ENCODE data around the gene MUS81.
"Not testable (repeated sequence)": the region's sequence is repeated elsewhere in the genome, so short reads cannot be mapped to it uniquely, and the experiment has no call there.

The MUS81 gene

GRCh38 chr11:65817312-65817834 is 42.9 kb upstream of the MUS81 start:
- peak overlapping the region; percentile 45 for H3K4me3 ChIP-seq (replicated peaks; ENCODE audit: low read depth, low read length)
- no peak for DNase-seq (ENCODE audit: extremely low read depth, low read depth)
- TF ChIP-seq CTCF (IDR thresholded peaks at IDR 0.05; ENCODE audit: low read depth, low read length, missing control alignments): no peak

DNA sequence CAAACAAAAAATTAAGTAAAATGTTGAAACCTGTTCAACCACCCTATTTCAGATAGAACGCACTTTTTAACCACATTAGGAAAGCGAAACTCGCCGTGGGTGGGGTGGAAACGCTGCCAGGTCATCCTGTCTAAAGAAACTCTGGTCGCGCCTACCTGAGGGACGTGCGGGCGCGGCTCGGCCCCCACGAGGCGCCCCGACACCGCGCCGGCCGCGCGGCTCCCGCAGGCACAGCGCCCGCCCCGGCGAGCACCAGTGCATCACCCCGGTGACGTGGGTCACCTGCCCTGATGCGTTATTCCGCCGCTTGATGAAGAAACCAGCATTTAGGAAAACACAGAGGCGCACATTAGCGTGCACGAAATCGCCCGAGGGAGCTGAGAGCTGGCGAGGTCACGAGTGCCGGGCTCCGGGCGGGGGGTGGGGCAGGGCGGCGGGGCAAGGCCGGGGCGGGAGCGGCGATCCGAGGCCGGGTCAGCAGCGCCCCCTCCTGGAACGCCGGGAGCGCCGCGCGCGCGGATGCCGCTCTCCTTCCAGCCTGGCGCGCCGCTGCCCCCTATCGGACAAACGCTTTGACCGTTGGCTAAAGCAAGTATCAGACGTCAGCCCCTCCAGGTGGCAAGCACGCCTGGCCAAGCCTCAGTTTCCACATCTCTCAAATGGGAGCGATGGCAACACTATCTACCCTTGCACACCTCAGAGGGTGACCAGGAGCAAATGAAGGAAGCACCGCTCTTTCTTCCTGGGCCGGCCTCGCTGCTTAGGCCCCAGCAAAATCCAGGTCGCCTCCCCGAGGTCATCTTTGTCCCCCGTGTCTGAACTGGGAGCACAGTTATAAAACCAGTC is 42.2 kb upstream of the MUS81 start:
- DNase-seq (ENCODE audit: extremely low read depth, low read depth): peak; percentile 39
- peak overlapping the region; percentile 45 for H3K4me3 ChIP-seq (replicated peaks; ENCODE audit: low read depth, low read length)
- peak; percentile 97 for TF ChIP-seq CTCF (IDR thresholded peaks at IDR 0.05; ENCODE audit: low read depth, low read length, missing control alignments)

DNA sequence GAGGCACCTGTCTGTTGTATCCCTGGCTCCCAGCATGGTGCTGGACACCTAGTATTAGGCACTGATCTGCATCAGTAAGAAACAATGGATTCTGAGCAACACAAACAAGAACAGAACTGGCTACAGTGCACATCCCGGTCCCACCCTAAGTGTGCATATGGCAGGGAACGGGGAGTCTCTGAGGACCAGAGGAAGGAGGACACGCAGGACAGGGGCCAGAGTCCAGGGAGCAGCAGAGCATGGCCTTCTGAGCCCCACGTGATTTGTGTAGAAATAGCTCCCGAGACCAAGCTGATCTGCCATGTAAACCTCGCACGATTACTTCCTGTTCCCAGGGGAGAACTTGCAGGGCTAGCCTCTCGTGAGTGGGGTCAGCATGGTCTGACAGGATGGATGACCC is 39.1 kb upstream of the MUS81 start:
- TF ChIP-seq CTCF (IDR thresholded peaks at IDR 0.05; ENCODE audit: low read depth, low read length, missing control alignments): no peak
- no peak overlapping the region for H3K4me3 ChIP-seq (replicated peaks; ENCODE audit: low read depth, low read length)
- no peak for DNase-seq (ENCODE audit: extremely low read depth, low read depth)

- DNase-seq (ENCODE audit: extremely low read depth, low read depth): no peak
- no peak overlapping the region for H3K4me3 ChIP-seq (replicated peaks; ENCODE audit: low read depth, low read length)
- no peak for TF ChIP-seq CTCF (IDR thresholded peaks at IDR 0.05; ENCODE audit: low read depth, low read length, missing control alignments)
These were observed 37.3 kb upstream of the MUS81 start for GRCh38 chr11:65822776-65823528.

GRCh38 chr11:65826984-65827735 is 33.1 kb upstream of the MUS81 start:
- no peak for DNase-seq (ENCODE audit: extremely low read depth, low read depth)
- H3K4me3 ChIP-seq (replicated peaks; ENCODE audit: low read depth, low read length): no peak overlapping the region
- TF ChIP-seq CTCF (IDR thresholded peaks at IDR 0.05; ENCODE audit: low read depth, low read length, missing control alignments): no peak

DNA sequence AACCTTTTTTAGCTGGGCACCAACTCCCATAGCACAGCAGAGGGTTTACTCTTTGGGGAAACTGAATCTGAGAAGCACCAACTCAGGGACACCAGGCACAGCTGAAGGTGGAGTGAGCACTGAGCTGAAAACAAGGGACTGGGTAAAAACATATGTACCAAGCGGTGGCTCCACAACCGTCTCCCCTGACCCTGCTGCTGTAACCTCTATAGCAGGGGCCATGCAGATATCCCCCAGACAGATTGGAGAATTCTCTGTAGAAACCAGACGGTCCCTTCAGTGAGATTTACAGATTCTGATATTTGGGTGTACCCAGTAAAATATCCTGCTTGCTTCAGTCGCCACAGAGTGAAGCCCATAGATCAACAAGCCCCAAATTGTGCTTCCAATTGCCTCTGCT is 30.8 kb upstream of the MUS81 start:
- TF ChIP-seq CTCF (IDR thresholded peaks at IDR 0.05; ENCODE audit: low read depth, low read length, missing control alignments): no peak
- no peak for DNase-seq (ENCODE audit: extremely low read depth, low read depth)
- no peak overlapping the region for H3K4me3 ChIP-seq (replicated peaks; ENCODE audit: low read depth, low read length)

DNA sequence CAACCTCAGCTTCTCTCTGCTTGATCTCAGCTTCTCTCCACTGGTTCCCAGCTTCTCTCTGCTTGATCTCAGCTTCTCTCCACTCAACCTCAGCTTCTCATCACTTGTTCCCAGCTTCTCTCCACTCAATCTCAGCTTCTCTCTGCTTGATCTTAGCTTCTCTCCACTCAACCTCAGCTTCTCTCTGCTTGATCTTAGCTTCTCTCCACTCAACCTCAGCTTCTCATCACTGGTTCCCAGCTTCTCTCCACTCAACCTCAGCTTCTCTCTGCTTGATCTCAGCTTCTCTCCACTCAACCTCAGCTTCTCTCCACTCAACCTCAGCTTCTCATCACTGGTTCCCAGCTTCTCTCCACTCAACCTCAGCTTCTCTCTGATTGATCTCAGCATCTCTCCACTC is 28.0 kb upstream of the MUS81 start:
- not testable (repeated sequence) for DNase-seq (ENCODE audit: extremely low read depth, low read depth); H3K4me3 ChIP-seq (replicated peaks; ENCODE audit: low read depth, low read length)

Data from HFF-Myc (cell line).